Esophagus squamous epithelium (tissue), 5 donors: ENCODE data around the gene ZNF891. TPM values are rescaled to one million over a fixed set of nuclear protein-coding genes. Genes with fewer than 3 reads are reported as not detected.

Experiments
- DNase-seq: peaks from one replicate; lab custom pipeline; 2025; lab: John Stamatoyannopoulos, UW
- H3K27ac ChIP-seq, 4 donors: fragments of 200-600 bp; sonication (generic); one replicate each; pipeline ENCODE4 v1.5.1; 2016 to 2019; ENCODE audit warnings: mild to moderate bottlenecking in 1 of 4
- H3K27me3 ChIP-seq, 4 donors: fragments of 200-600 bp; sonication (generic); 1 replicate in 3 of 4; 2 replicates in 1 of 4; pipeline versions ENCODE4 v1.5.1 to v1.6.0; 2017 to 2021; ENCODE audit warnings: antibody characterized with exemption in 1 of 4
- H3K36me3 ChIP-seq, 3 donors: fragments of 200-600 bp; sonication (generic); one replicate each; pipeline ENCODE4 v1.5.1; 2016 to 2019
- H3K4me1 ChIP-seq, 3 donors: fragments of 200-600 bp; sonication (generic); one replicate each; pipeline ENCODE4 v1.5.1; 2017 to 2019
- H3K4me3 ChIP-seq, 4 donors: fragments of 200-600 bp; sonication (generic); 1 replicate in 3 of 4; 2 replicates in 1 of 4; pipeline ENCODE4 v1.5.1; 2016 to 2019; ENCODE audit warnings: mild to moderate bottlenecking in 2 of 4, moderate library complexity in 1 of 4
- H3K9me3 ChIP-seq, 3 donors: fragments of 200-600 bp; sonication (generic); one replicate each; pipeline ENCODE4 v1.5.1; 2016 to 2019
- POLR2A ChIP-seq, 4 donors: fragments of 450-650 bp; IDR thresholded peaks; one replicate each; pipeline ENCODE4 v1.6.1; 2017; ENCODE audit warnings: antibody characterized with exemption in 4 of 4, mild to moderate bottlenecking in 4 of 4, moderate library complexity in 3 of 4
- WGBS, 2 donors: methylation state at CpG; one replicate each; pipeline ENCODE4 v1.1.5; 2018; 5-methylcytosine and 5-hydroxymethylcytosine counted together
- intact Hi-C: fragments of 100-400 bp; cut with DNase I; formaldehyde crosslinking; loops from one replicate; pipeline ENCODE4 v1.15.0; 2022
- total RNA-seq, 4 donors: library from RNA; depleted of rRNA; stranded (reverse); fragments of >200 nt; gene quantifications; one replicate each; pipeline ENCODE4 v1.1.0, GENCODE V29; 2016
- TF ChIP-seq, protein P1 (sequence below), 6 experiments: fragments of 450-650 bp in 4 of 6; fragments of 200-600 bp in 2 of 6; sonication (generic) in 2 of 6; IDR thresholded peaks; one replicate each; pipeline ENCODE4 v1.5.1; 2016 to 2019; ENCODE audit warnings: antibody characterized with exemption in 6 of 6, mild to moderate bottlenecking in 4 of 6, moderate library complexity in 4 of 6
- donor health status: DM: yes; HTN: yes; CAD: no.

Gene ZNF891
- total RNA-seq, 4 donors from 2014 or later, result 0.53 to 3.2 (median 1.2) TPM

DNA sequence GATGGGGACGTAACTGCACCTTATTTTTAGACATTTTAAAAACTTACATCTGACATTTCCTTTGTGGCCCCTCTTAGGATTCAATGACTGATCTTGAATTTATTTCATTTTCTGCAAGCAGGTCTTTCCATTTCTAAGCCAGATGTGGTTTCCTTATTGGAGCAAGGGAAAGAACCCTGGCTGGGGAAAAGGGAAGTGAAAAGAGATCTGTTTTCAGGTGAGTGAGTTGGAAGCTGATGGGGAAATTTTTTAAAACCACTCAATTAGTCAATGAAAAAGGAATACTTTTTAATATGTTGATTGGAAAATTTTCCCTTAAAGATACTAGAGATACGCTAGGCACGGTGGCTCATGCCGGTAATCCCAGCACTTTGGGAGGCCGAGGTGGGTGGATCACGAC is 46.7 kb downstream of the ZNF891 start:
- Histone ChIP-seq H3K9me3 (peaks cover under 1 to 78% (median 75%) of the 10 kb centered on the region in 3 donors), H3K4me3 (no peak overlapping the region), H3K36me3 (peaks cover 29 to 68% (median 29%) of the 10 kb centered on the region in 3 donors), H3K27me3 (no peaks in the 10 kb centered on the region), H3K4me1 (peaks cover 4 to 14% (median 6%) of the 10 kb centered on the region in 3 donors), H3K27ac (no peak overlapping the region)
- WGBS, 2 donors, result 93 to 94% methylated on average over 6 of the region's 6 CpGs
- intact Hi-C loops, result no loop called here
- no peak for DNase-seq
- TF ChIP-seq, protein P1, sequence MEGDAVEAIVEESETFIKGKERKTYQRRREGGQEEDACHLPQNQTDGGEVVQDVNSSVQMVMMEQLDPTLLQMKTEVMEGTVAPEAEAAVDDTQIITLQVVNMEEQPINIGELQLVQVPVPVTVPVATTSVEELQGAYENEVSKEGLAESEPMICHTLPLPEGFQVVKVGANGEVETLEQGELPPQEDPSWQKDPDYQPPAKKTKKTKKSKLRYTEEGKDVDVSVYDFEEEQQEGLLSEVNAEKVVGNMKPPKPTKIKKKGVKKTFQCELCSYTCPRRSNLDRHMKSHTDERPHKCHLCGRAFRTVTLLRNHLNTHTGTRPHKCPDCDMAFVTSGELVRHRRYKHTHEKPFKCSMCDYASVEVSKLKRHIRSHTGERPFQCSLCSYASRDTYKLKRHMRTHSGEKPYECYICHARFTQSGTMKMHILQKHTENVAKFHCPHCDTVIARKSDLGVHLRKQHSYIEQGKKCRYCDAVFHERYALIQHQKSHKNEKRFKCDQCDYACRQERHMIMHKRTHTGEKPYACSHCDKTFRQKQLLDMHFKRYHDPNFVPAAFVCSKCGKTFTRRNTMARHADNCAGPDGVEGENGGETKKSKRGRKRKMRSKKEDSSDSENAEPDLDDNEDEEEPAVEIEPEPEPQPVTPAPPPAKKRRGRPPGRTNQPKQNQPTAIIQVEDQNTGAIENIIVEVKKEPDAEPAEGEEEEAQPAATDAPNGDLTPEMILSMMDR (IDR thresholded peaks at IDR 0.05), result no peak

DNA sequence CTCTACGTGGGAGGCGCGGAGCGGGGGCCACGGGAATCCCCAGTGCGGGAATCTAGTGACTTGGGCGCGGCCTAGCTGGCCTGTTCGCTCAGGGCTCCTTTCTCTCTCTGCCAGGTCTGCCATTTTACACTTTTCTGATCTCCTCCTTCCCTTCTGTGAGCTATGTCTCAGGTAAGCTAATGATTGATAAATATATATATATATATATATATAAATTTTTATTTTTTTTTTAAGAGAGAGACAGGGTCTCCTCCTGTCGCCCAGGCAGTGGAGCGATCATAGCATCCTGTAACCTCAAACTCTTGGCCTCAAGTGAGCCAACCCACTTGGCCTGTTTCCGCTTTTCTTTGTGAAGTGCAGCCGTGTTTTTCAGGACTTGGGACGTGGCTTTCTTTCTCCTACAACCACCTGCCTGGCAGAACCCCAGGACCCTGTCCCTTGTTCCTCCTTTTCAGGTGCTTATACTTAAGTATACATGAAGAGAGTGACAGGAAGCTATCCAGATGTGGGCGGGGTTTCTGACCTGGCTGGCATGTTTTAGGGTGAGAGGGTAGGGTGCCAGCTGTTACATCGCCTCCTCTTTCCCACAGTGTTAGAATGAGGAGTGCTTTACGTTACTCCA is 48.8 kb downstream of the ZNF891 start:
- H3K27ac ChIP-seq, result peak overlapping the region; percentile 97 to 99 (median 98)
- TF ChIP-seq, protein P1 (IDR thresholded peaks at IDR 0.05), result no peak
- TF ChIP-seq POLR2A (IDR thresholded peaks at IDR 0.05), result no peak
- H3K36me3 ChIP-seq, result peaks cover 17 to 48% (median 21%) of the 10 kb centered on the region in 3 donors
- WGBS, 2 donors, result 25 to 34% methylated on average over 16 to 17 of the region's 17 CpGs
- H3K4me3 ChIP-seq, result peak overlapping the region; percentile 76 to 97 (median 90)
- intact Hi-C loops, result no loop called here
- peaks cover 5 to 78% (median 75%) of the 10 kb centered on the region in 3 donors for H3K9me3 ChIP-seq
- no peaks in the 10 kb centered on the region for H3K27me3 ChIP-seq
- no peak for DNase-seq
- peaks cover 4 to 14% (median 6%) of the 10 kb centered on the region in 3 donors for H3K4me1 ChIP-seq

DNA sequence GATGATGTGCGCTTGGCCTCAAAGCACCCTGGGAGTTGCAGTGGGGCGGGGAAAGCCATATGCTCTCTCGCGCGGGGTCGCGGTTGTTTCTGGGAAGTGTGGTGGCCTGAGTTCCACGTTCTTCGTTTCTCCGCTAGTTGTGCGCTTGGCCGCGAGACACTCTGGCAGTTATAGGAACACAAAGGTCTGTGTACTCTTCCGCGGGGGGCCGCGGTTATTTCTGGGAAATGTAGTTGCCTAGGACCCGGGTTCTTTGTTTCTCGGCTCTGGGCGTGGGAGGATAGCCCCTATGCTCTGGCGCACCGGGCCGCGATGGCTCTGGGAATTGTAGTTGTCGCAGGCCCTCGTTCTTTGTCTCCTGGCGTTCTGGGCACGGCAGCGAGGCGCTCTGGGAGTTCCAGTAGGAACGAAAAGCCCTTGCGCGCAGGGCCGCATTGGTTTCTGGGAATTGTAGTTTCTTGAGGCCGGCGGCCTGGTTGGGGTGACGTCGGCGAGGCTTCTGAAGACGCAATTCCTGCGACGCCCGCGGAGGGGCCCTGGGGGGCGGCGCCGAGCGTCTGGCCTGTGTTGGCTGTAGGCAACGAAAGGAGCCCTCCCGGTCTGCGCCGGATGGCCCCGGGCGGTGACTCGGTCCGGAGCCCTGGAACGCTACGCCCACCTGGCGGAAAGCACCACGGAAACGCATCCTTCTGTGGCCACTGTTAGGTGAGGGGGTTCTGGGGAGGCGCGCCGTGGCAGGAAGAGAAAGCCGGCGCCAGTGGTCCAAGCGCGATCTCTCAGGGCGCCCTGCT is 49.5 kb downstream of the ZNF891 start, which contains the start of gene ZNF140:
ZNF140 (plus strand) TSS at position 556 of the 791 bp plus-strand sequence. CDS start 398 bp downstream, outside the sequence.
- intact Hi-C loops, result no loop called here

DNA sequence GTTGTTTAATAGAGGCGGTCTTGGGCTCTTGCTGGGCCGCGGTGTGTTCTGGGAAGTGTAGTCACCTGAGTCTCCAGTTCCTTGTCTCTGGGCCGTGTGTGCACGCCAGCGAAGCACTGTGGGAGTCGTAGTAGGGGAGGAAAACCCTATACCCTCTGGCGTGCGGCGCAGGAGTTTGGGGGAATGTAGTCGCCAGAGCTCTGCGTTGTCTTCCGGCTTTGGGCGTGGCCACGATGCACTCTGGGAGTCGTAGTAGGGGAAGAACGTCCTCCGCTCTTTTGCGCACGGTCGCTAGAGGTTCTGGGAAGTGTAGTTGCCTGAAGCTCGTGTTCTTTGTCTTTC is 50.1 kb downstream of the ZNF891 start:
- Histone ChIP-seq H3K4me3 (peak overlapping the region; percentile 76 to 97 (median 90)), H3K9me3 (peaks cover 5 to 78% (median 72%) of the 10 kb centered on the region in 3 donors), H3K36me3 (peaks cover 10 to 35% (median 12%) of the 10 kb centered on the region in 3 donors), H3K27ac (peak overlapping the region; percentile 97 to 99 (median 98)), H3K4me1 (peaks cover 4 to 14% (median 6%) of the 10 kb centered on the region in 3 donors), H3K27me3 (no peaks in the 10 kb centered on the region)
- intact Hi-C loops, result no loop called here
- DNase-seq, result peak; percentile 96
- WGBS, 2 donors, result 0% methylated on average over 5 of the region's 22 CpGs
- TF ChIP-seq, protein P1 (IDR thresholded peaks at IDR 0.05), result peak in 1 of 6 experiments; percentile 11
- TF ChIP-seq POLR2A (IDR thresholded peaks at IDR 0.05), result peak in 1 of 4 donors; percentile 26

More for the DNA sequence above, 49.5 kb downstream of the ZNF891 start, which contains the start of gene ZNF140:
- peak; percentile 90 for DNase-seq
- Histone ChIP-seq H3K27ac (peak within 1 kb of the TSS; percentile 97 to 99 (median 98)), H3K4me3 (peak within 1 kb of the TSS; percentile 76 to 97 (median 90)), H3K36me3 (peaks cover 16 to 41% (median 17%) of the 10 kb centered on the region in 3 donors), H3K9me3 (peaks cover 5 to 78% (median 72%) of the 10 kb centered on the region in 3 donors), H3K27me3 (no peaks in the 10 kb centered on the region), H3K4me1 (peaks cover 4 to 14% (median 6%) of the 10 kb centered on the region in 3 donors)
- peak in 3 of 4 donors; percentile 13 to 60 (median 49) for TF ChIP-seq POLR2A (IDR thresholded peaks at IDR 0.05)
- TF ChIP-seq, protein P1 (IDR thresholded peaks at IDR 0.05), result peak in 4 of 6 experiments; percentile 23 to 55 (median 44)
- WGBS, 2 donors, result 0% methylated on average over 8 to 18 of the region's 69 CpGs
